ENCODE measurements around the gene ERGIC3.

ERGIC3 gene

GRCh38 chr20:35598899-35599775, 57.3 kb downstream of the ERGIC3 start:
- no peak for DNase-seq (ENCODE audit: low spot score)

- no peak for DNase-seq (ENCODE audit: low spot score)
Observed at GRCh38 chr20:35599776-35600120, 57.9 kb downstream of the ERGIC3 start.

GRCh38 chr20:35600176-35600992, 58.5 kb downstream of the ERGIC3 start:
- no peak for DNase-seq (ENCODE audit: low spot score)

- peak; percentile 84 for DNase-seq (ENCODE audit: low spot score)
Observed at GRCh38 chr20:35600993-35601973, 59.4 kb downstream of the ERGIC3 start.

GRCh38 chr20:35601990-35602389, 60.1 kb downstream of the ERGIC3 start:
- no peak for DNase-seq (ENCODE audit: low spot score)

- no peak for DNase-seq (ENCODE audit: low spot score)
Observed at GRCh38 chr20:35602851-35603495, 61.1 kb downstream of the ERGIC3 start.

GRCh38 chr20:35603695-35604448, 62.0 kb downstream of the ERGIC3 start:
- DNase-seq (ENCODE audit: low spot score) = no peak

GRCh38 chr20:35604449-35604747, 62.5 kb downstream of the ERGIC3 start:
- DNase-seq (ENCODE audit: low spot score) = no peak

GRCh38 chr20:35606127-35606526, 64.2 kb downstream of the ERGIC3 start:
- no peak for DNase-seq (ENCODE audit: low spot score)

Data from left forelimb (tissue), 1 donor.